ENCODE measurements around the gene FOXJ3.

FOXJ3 gene

GRCh38 chr1:42144711-42145388, 190.2 kb downstream of the FOXJ3 start:
- no peak for DNase-seq (ENCODE audit: low spot score)

DNA sequence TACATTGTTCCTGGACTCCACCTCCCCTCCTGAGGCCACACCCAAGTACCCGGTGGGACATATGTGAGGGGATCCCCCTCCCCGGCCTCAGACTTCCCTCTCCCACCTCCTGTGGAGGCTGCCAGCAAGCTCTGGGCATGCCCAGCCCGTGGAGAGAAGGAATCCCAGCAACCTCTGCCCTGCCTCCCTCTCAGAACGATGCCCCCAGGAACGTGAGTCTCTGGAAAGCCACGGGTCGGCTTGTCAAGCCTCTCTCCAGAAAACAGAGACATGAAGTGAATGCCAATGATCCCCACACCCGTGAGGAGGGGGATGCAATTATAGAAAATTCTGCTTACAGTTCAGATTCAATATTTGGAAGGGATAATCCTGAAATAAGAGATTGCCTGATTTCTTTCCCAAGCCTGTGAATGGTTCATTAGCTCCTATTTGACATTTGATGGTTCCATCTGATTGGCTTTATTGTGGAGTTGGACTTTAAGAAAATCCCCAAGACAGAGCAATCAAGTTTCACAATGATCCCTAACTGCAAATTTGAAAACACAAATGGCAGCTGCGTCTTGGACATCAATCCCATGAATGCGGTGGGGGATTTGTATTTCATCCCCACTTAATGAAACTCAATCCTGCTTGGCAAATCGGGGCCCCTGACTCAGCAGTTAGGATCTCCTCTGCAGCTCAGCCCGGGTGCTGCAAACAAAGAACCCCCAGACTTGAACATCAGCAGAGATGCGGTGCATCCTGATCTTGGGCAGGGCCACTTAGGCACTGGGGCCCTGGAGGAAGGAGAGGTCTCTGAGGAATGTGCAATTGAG, 190.9 kb downstream of the FOXJ3 start:
- DNase-seq (ENCODE audit: low spot score) = no peak

- no peak for DNase-seq (ENCODE audit: low spot score)
Observed at GRCh38 chr1:42142894-42143675, 191.9 kb downstream of the FOXJ3 start.

DNA sequence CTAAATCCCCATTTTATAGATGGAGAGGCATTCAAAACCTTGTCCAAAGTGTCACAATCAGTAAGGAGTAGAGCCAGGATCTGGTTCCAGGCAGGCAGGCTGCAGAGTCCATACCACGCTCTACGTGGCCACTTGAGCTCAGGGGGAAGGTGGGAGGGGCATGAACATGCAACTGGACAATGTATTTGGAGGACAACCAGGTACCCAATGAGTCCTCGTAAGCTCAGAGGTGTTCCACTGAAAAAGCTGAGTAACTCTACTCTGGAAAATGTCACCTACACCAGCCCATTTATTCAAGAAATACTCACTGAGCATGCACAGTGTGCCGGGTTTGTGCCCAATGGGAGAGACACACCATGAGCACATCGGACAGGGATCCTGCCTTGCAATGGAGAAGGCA, 193.1 kb downstream of the FOXJ3 start:
- DNase-seq (ENCODE audit: low spot score) = no peak

- DNase-seq (ENCODE audit: low spot score) = no peak
Observed at GRCh38 chr1:42140191-42140590, 194.8 kb downstream of the FOXJ3 start.

DNA sequence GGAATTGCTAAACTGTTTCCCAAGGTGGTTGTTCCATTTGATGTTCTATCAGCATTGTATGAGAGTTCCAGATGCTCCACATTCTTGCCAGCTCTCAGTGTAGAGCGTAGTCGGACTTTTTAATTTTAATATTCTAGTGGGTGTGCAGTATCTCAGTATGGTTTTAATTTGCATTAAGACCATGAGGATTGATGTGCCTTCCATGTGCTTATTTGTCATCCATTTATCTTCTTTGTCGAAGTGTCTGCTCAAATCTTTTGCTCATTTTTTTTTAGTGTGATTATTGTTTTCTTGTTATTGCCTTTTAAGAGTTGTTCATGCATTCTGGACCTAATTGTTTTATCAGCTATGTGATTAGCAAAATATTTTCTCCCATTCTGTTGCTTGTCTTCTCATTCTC, 195.6 kb downstream of the FOXJ3 start:
- no peak for DNase-seq (ENCODE audit: low spot score)

- no peak for DNase-seq (ENCODE audit: low spot score)
Observed at GRCh38 chr1:42138586-42138985, 196.4 kb downstream of the FOXJ3 start.

GRCh38 chr1:42137766-42138165, 197.3 kb downstream of the FOXJ3 start:
- no peak for DNase-seq (ENCODE audit: low spot score)

GRCh38 chr1:42136466-42136865, 198.6 kb downstream of the FOXJ3 start:
- no peak for DNase-seq (ENCODE audit: low spot score)

DNA sequence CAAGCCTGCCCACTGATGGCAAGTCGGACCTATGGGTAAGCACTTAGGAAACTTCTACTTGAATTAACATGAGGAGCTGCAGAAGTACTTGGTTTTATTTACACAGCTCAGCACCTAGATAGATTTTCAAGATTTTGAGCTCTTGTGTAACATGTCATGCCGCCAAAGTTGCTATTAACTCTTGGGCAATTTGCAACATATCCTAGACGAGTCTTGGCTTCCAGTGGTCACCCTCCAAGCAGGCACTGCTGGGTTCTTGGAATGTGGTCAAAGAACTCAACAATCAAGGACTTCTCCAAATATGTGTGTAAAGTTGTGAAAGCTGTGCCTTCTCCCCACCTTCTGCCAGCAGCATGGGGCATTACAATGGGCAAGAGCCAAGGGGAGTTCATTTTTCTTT, 199.6 kb downstream of the FOXJ3 start:
- DNase-seq (ENCODE audit: low spot score) = no peak

DNA sequence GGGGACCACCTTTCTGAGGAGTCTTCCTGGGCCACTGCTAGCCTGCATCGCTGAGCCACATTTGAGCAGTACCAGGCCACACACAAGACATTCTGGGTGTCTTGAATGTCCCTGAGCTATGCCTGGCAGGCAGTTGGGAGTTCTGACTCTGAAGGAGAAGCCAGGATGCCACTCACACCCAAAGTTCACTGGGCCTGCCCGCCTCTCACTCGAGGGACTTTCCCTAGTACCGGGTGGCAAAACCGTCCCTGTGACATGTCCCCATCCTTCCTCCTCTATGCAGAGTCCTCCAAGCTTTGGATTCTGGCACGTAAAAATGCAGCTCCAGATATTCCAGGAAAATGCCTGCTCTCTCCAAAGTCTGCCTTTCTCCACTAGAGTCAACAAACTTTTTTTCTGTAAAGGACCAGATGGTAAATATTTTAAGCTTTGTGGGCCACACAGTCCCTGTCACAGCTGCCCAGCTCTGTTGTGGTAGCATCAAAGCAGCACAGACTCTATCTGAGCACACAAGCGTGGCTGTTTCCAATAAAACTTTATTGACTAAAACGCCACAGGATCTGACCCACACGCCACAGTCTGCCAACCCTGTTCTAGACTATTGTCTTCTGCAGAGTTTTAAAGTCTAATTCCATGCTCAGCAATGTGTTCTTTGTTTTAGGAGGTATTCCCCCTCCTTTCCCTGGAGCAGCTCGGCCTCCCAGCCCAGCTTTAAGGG, 201.1 kb downstream of the FOXJ3 start:
- DNase-seq (ENCODE audit: low spot score) = no peak

GRCh38 chr1:42133390-42133789, 201.6 kb downstream of the FOXJ3 start:
- DNase-seq (ENCODE audit: low spot score) = no peak

DNA sequence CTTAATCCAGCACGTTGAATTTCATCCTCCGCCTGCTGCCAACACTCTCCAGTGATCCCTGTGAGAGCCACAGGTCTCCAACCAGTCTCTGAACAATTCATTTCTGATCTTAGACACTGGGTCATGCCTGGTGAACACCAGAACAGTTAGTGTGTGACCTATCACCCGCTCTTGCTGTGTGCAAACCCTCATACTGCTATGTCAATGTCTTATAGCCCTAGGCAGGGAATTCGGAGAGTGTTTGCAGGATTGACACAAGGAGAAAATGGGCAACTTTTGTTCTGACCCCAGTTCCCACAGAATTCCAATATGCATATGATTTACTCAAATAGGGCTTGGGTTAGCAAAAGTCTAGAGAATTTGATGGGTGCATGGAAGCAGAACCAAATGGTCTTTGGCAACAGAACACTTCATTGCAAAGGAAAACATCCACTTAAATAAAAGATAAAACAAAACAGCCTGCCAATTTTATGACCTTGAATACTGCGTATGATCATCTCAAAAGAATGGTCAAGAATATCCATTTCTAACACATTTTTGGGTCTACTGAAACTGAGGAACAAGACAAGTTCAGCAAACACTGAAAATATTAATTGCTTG, 204.9 kb downstream of the FOXJ3 start:
- no peak for DNase-seq (ENCODE audit: low spot score)

- DNase-seq (ENCODE audit: low spot score) = peak; percentile 67
Observed at GRCh38 chr1:42128964-42129363, 206.1 kb downstream of the FOXJ3 start.

- no peak for DNase-seq (ENCODE audit: low spot score)
Observed at GRCh38 chr1:42128499-42128898, 206.5 kb downstream of the FOXJ3 start.

GRCh38 chr1:42127767-42128166, 207.3 kb downstream of the FOXJ3 start:
- no peak for DNase-seq (ENCODE audit: low spot score)

All from putamen (tissue), 1 donor.